Liver (tissue), 3 donors: ENCODE data around the gene MRRF.

Source experiments
- ATF3 ChIP-seq: IDR thresholded peaks from 2 replicates; pipeline ENCODE4 v1.6.1; 2016; ENCODE audit warnings: antibody characterized with exemption
- CTCF ChIP-seq: fragments of 150-350 bp; IDR thresholded peaks from 2 replicates; pipeline ENCODE4 v1.5.1; 2017; ENCODE audit warnings: improper control_type of control experiment, low read depth, low read length; ENCODE audit not compliant: missing input control
- FOXA2 ChIP-seq: IDR thresholded peaks from 2 replicates; pipeline ENCODE4 v1.6.1; 2016; ENCODE audit warnings: antibody characterized with exemption
- MAX ChIP-seq: IDR thresholded peaks from 2 replicates; pipeline ENCODE4 v1.6.1; 2016; ENCODE audit warnings: antibody characterized with exemption
- NR2F2 ChIP-seq: IDR thresholded peaks from 2 replicates; pipeline ENCODE4 v1.6.1; 2016; ENCODE audit warnings: antibody characterized with exemption
- RAD21 ChIP-seq, 2 donors: IDR thresholded peaks; 2 replicates each; pipeline ENCODE4 v1.6.1; 2016; ENCODE audit warnings: antibody characterized with exemption in 2 of 2, mild to moderate bottlenecking in 2 of 2
- REST ChIP-seq: IDR thresholded peaks from 2 replicates; pipeline ENCODE4 v1.6.1; 2016; ENCODE audit warnings: antibody characterized with exemption, mild to moderate bottlenecking
- RXRA ChIP-seq, 2 donors: IDR thresholded peaks; 2 replicates each; pipeline ENCODE4 v1.6.1; 2017 to 2018; ENCODE audit warnings: antibody characterized with exemption in 2 of 2, mild to moderate bottlenecking in 1 of 2
- SP1 ChIP-seq: IDR thresholded peaks from 2 replicates; pipeline ENCODE4 v1.6.1; 2018; ENCODE audit warnings: antibody characterized with exemption, mild to moderate bottlenecking
- TAF1 ChIP-seq: conservative IDR thresholded peaks from 2 replicates; pipeline ENCODE4 v1.6.1; 2016; ENCODE audit warnings: antibody characterized with exemption, mild to moderate bottlenecking
- ZBTB33 ChIP-seq: IDR thresholded peaks from 2 replicates; pipeline ENCODE4 v1.6.1; 2016; ENCODE audit warnings: antibody characterized with exemption
- donor health status: healthy.
- donor health status: healthy.

- TF ChIP-seq RAD21 (IDR thresholded peaks at IDR 0.05) (no peak), CTCF (no peak), FOXA2 (no peak), MAX (no peak), RXRA (IDR thresholded peaks at IDR 0.05) (no peak), ZBTB33 (no peak), REST (no peak), NR2F2 (no peak), SP1 (no peak), ATF3 (no peak), TAF1 (no peak)
These were observed 99.6 kb downstream of the MRRF start for GRCh38 chr9:122364117-122364782.
